HG02588 (cell line): Measurements from ENCODE around the gene PFDN1.
A peak's percentile ranks its signal among the peaks of the same experiment; 100 is the strongest.

ENCODE experiments used
- ATAC-seq: cut with Tn5 transposase; IDR thresholded peaks from one replicate; pipeline ENCODE4 v1.9.1; 2021; ENCODE audit warnings: mild to moderate bottlenecking, moderate library complexity; ENCODE audit not compliant: unreplicated experiment

PFDN1 gene

GRCh38 chr5:140262221-140262620 is 40.7 kb downstream of the PFDN1 start:
- no peak for ATAC-seq

GRCh38 chr5:140261403-140262171 is 41.3 kb downstream of the PFDN1 start:
- no peak for ATAC-seq

- no peak for ATAC-seq
Measured at GRCh38 chr5:140260089-140260656, 42.7 kb downstream of the PFDN1 start.

- no peak for ATAC-seq
Measured at GRCh38 chr5:140259500-140259899, 43.4 kb downstream of the PFDN1 start.

- no peak for ATAC-seq
Measured at GRCh38 chr5:140258873-140259272, 44.0 kb downstream of the PFDN1 start.

GRCh38 chr5:140258016-140258415 is 44.9 kb downstream of the PFDN1 start:
- ATAC-seq, result no peak

GRCh38 chr5:140256726-140257125 is 46.2 kb downstream of the PFDN1 start:
- no peak for ATAC-seq

GRCh38 chr5:140255460-140256157 is 47.3 kb downstream of the PFDN1 start:
- ATAC-seq, result no peak

- ATAC-seq, result no peak
Measured at GRCh38 chr5:140253985-140254384, 48.9 kb downstream of the PFDN1 start.

- ATAC-seq, result no peak
Measured at GRCh38 chr5:140252470-140253126, 50.3 kb downstream of the PFDN1 start.

GRCh38 chr5:140251527-140251973 is 51.4 kb downstream of the PFDN1 start:
- peak; percentile 73 for ATAC-seq

GRCh38 chr5:140250386-140250785 is 52.5 kb downstream of the PFDN1 start:
- ATAC-seq, result no peak

- no peak for ATAC-seq
Measured at GRCh38 chr5:140249536-140249935, 53.4 kb downstream of the PFDN1 start.

GRCh38 chr5:140248414-140248813 is 54.5 kb downstream of the PFDN1 start:
- no peak for ATAC-seq

GRCh38 chr5:140246378-140247122 is 56.4 kb downstream of the PFDN1 start:
- no peak for ATAC-seq

GRCh38 chr5:140245926-140246325 is 57.0 kb downstream of the PFDN1 start:
- ATAC-seq, result no peak

- no peak for ATAC-seq
Measured at GRCh38 chr5:140245341-140245740, 57.6 kb downstream of the PFDN1 start.

- peak; percentile 74 for ATAC-seq
Measured at GRCh38 chr5:140244525-140245025, 58.3 kb downstream of the PFDN1 start.

- ATAC-seq, result no peak
Measured at GRCh38 chr5:140243706-140244250, 59.1 kb downstream of the PFDN1 start.

- ATAC-seq, result no peak
Measured at GRCh38 chr5:140242890-140243585, 59.9 kb downstream of the PFDN1 start.
